ENCODE results near the gene COL4A6.
A peak's percentile ranks its signal among the peaks of the same experiment; 100 is the strongest.

The COL4A6 gene

DNA sequence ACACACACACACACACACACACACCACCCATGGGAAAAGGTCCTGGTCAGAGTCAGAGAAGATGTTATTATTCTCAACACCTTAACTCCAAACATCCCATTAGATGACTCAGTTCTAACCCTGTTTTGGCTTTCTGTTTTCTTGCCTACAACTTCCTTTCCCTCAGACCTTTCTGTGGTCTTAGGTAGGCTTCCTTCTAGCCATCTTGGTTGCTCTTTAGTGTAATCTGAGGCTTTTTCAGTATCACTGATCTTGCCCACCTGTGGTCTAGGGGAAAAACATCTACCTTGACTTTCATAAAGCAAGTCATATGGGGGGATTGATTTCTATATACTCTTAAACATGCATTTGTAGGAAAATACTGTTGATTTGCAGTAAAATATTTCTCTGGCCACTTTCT, 289.7 kb downstream of the COL4A6 start:
- no peak for DNase-seq

DNA sequence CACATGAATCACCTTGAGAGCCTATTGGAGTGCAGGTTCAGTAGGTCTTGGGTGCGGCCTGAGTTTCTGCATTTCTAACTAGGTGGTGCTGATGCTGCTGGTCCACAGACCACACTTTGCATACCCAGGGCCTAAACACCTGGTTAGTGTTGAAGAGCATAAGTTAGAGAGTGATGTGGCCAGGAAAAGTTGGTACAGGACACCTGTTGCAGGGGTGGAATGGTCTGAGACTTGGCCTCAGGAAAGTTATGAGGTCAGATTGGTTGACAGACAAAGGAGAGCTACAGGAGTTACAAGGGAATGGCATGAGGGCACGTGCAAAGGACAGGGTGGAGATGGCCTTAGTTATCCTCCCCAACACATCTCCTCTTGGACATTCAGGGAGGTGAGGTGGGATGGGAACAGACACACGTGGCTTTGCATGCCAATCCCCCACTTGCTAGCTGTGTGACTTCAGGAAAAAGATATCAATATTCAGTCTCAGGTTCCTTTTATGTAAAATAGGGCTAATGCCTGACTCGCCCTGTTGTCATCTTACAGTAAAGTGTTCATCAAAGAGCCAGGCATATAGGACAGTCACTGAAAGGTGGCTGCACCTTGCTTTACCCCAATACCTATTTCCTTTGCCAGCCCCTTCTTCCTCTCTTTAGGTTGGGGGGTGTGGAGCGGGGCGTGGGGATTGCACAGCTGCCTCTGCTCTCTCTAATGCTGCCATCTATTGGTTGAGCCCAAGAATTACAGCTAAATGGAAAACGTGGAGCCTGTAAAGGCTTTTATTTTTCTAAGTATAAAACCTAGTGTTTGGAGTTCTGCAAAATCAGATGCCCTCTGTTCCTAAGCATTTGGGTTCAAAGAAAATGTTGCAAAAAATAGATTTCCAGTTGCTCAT, 299.2 kb downstream of the COL4A6 start:
- DNase-seq: peak; percentile 4

DNA sequence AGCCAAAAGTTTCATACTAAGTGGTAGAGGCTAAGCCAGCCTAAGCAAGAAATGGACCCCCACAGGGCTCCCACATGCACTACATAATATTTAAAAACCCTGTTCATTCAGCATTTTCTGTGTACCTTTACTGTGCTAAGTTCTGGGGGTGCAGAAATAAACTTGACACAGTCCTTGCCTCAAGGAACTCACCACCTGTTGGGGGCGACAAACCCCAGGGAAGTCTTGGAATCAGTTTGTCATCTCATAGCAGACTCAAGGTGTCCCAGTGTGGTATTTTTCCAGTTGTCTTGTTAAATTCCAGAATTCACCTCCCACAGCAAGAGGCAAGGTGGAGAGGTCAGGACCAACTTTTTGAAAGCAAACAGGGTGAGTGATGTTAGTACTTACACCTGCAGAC, 303.5 kb downstream of the COL4A6 start:
- DNase-seq: no peak

DNA sequence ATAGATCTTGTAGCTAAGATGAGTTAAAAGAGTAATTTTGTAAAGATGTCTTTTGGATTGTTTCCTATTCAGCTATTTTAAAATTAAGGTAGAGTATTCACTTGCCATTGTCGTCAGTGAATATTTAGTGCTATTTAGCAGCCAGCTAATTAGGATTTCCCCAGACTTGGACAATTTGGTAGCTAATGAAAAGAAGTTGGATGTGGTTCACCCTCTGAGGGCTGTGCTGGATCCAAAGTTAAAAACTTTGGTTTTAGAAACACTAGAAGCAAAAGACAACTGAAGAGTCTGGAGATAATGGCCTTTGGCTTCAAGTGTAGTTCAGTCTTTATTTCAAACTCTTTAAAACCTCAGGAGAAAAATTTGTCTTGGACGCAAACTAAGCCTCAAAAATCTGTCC, 305.3 kb downstream of the COL4A6 start:
- DNase-seq: no peak

DNA sequence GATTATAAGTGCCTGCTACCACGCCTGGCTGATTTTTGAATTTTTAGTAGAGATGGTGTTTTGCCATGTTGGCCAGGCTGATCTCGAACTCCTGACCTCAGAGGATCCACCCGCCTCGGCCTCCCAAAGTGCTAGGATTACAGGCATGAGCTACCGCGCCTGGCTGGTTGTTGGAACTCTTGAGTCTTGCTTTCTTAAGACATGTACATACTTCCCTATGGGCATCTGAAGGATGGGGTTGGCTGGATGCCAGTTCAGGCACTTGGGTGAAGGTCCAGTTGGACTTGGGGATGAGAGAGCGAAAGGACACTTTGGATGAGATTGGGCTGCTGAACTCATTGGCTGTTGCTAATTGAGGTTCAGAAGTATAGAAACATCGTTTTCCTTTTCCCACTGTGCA, 306.2 kb downstream of the COL4A6 start:
- no peak for DNase-seq

DNA sequence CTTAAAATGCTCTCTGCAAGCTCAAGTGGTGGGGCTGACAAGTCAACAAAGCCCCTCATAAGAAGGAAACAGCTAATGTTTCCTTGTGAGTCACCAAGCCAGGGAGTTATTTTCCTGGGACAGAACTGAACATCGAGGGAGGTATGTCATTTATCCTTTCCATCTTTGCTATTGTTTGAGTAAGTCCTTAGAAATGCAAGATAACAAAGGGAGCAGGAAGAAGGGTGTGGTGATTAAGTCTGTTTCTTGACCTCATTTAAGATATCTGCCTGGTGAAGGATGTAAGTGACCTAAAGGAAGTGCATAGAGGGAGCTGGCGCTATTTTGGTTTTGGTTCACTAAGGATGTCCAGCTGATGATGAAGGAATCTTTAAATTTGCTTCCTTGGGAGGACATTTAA, 306.8 kb downstream of the COL4A6 start:
- DNase-seq: no peak

DNA sequence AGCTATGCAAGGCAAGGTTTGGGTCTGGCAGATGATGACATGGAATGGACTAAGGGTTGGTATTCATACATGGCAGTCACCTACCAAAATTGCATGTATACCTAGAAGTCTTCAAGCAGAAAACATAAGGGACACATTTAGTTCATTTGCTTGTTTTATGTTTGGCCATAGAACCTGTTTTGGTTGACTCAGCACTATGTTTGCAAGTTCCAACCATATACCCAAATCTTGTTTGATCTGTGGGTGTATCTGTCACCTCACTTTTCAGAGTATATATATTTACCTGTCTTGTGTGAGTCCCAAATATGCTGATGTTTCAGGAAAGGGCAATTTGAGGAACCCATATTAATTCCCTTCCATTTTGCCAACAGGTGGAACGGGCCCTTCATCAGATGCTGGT, 307.3 kb downstream of the COL4A6 start:
- no peak for DNase-seq

DNA sequence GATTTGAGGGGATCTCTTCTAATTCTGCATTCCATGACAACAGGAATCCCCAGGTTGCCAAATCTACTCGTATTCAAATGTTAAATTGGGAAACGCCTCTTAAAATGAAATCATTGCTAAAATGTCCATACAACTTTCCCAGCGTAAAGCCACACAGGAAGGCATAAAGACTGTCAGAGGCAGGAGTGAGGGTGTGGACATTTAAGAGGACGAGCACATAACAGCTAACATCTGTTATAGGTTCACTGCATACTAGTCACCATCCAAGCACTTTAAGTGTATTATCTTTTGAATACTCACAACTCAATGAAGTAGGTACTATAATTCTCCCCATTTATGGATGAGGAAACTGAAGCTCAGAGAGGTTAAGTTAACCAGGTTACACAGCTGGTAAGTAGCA, 311.1 kb downstream of the COL4A6 start:
- DNase-seq: no peak

DNA sequence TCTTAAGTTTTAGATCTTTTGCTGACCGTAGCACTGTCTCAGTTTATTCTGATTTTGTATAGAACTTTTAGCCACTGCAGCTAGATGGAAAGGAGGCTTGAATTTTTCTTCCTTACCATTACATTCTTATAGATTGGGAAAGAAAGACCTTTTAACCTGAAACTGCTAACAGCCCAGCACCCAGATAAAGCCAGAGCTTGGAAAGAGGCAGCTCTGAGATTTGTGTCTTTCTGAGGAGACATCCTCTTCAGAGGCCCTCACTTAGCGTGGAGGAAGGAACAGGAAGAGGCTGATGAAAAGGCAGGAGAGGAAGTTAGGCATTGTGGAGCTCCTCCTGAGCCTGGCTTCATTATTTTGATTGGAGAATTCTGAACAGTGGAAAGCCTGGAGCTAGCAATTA, 311.6 kb downstream of the COL4A6 start:
- DNase-seq: no peak

DNA sequence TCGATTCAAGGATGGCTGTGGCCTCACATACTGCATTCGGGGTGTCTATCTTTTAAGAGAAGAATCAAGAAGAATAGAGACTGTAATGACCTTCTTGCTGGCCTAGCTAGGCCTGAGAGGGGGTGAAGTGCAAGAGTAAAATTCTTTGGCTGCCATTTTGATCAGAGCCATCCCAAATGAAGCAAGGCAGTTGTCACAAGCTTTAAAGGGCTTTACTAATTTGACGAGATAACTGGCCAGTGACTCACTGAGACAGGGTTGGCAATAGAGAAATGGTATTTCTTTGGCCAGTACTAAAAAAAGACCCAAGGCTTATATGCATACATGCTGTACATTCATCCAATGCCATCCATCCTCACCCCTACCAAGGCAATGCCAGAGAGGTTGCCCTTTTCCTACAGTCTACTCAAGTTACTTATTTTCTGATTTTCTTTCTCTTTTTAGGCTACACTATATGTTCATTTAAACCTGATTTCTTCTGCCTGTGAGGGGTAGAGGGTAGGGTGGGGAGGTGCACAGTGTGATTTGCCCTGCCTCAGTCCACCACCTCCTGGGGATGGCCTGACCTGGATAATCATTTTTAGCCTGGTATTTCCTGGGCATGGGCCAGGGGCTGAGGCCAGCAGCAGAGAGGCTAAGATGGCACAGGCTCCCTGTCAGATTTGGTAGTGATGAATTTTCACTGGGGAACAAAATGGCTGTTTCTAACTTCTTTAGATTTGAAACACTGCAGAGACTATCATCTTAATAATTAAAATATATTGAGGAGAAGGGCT, 314.4 kb downstream of the COL4A6 start:
- DNase-seq: no peak

DNA sequence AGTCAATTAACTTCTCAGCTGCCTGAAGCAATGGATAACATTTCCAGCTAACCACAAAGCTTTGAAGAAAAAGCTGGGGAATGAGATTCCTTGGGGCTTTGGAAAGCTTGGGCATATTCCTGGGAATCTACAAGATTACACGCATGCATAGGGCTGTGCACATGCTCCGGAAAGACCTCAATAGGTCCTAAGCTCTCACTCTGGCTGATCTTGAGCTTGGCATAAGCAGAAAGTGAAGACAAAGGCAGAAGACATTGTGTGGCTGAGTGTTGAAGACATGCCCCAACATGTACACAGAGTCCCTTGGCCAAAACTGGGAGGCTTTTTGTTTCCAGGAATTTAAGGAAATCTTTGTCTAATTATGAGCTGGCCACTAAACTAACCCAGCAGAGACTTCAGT, 315.5 kb downstream of the COL4A6 start:
- DNase-seq: no peak

DNA sequence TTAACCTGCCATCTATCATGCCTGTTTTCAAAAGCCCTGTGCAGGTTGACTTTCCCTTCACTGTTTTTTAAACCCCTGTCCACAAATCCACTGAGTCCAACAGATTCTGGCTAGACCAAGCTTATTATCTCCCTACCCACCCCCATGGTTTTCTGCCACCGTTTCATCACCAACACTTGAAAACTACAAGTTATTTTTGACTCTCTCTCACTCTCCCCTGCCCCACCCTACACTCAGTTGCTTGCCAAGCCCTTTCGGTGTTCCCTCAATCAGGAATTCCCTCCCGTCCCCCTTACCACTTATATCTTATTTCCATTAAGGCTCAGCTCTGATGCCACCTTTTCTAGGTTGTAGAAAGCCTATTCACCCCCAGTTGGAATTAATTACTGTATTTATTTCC, 316.9 kb downstream of the COL4A6 start:
- DNase-seq: no peak

DNA sequence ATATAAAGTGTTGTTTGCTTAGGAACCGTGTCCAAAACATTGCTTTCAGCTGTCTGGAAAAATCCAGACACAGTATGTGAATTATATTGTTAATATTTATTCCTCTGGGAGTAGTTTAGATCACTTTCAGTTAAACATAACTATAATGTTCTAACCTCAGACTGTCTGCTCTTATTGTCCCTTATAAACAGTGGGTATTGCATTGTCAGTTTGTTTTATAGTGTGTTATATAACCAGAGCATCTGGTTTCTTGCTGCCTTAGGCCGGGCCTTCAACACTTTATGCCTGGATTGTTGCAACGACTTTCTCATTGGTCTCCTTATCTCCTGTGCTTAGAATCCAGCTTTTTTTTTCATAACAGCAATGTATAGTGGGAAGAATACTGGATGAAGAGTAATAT, 320.2 kb downstream of the COL4A6 start:
- DNase-seq: no peak

DNA sequence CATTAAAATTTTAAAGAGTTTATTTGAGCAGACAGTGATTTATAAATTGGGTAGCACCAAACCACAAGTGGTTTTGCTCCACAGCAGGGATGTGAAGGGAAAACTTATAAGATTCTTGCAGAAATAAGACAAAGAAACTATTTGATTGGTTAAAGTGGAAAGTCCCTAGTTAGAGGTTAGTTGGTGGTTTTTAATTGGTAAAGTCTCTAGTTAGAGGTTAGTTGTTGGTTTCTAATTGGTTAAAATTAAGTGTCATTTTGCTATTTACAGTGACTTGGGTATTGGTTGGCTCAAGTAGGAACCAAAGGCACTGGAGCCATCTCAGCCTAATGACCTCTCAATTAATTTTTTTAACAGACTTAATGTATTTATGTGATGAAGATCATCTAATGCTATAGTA, 323.7 kb downstream of the COL4A6 start:
- DNase-seq: no peak

All from CD4-positive, alpha-beta T cell treated with Interleukin-10 for 1 hour (primary cell).